GM10248 (cell line): ENCODE data around the gene NKX6-1.

Experiments used
- CTCF ChIA-PET: fragments of 300-600 bp; sonication (Branson Sonifier 250); formaldehyde crosslinking; extraction: SDS; loops from one replicate; lab custom pipeline; 2021; ENCODE audit warnings: antibody characterized with exemption; lab: Yijun Ruan, JAX
- POLR2A ChIA-PET: fragments of 350-650 bp; sonication (Branson Sonifier 250); formaldehyde crosslinking; extraction: SDS; loops from one replicate; lab custom pipeline; 2020; ENCODE audit warnings: antibody characterized with exemption; lab: Yijun Ruan, JAX
- DNase-seq: peaks from one replicate; pipeline ENCODE4 v3.0.0; 2012; ENCODE audit errors: extremely low spot score
- CTCF ChIP-seq: IDR thresholded peaks from 2 replicates; pipeline ENCODE4 v1.5.1; 2012; ENCODE audit warnings: mild to moderate bottlenecking, low read depth; ENCODE audit errors: extremely low read depth, missing control alignments, control extremely low read depth

The NKX6-1 gene

GRCh38 chr4:84530454-84530853, 31.4 kb upstream of the NKX6-1 start:
- DNase-seq = no peak
- POLR2A ChIA-PET = no interaction called here
- TF ChIP-seq CTCF = no peak
- CTCF ChIA-PET = interaction anchor here (1.0 to 3.5 kb wide), 5 partner anchors 9 to 885 kb away, joined by 5 to 21 read pairs (median 6); no protein-coding TSS in a partner anchor

- ChIA-PET POLR2A (no interaction called here), CTCF (interaction anchor here (0.7 to 3.5 kb wide), 12 partner anchors 8 to 1020 kb away, joined by 3 to 21 read pairs (median 4); no protein-coding TSS in a partner anchor)
- peak; percentile 48 for TF ChIP-seq CTCF
- peak; percentile 22 for DNase-seq
Observed at GRCh38 chr4:84529169-84529751, 30.2 kb upstream of the NKX6-1 start.

GRCh38 chr4:84527391-84527790, 28.3 kb upstream of the NKX6-1 start:
- ChIA-PET CTCF (interaction anchor here (1.3 kb wide), 1 partner anchor 10 kb away, joined by 4 read pairs; no protein-coding TSS in a partner anchor), POLR2A (no interaction called here)
- TF ChIP-seq CTCF = no peak
- DNase-seq = no peak

GRCh38 chr4:84515075-84515474, 16.0 kb upstream of the NKX6-1 start:
- DNase-seq = no peak
- ChIA-PET POLR2A (no interaction called here), CTCF (no interaction called here)
- no peak for TF ChIP-seq CTCF

GRCh38 chr4:84512277-84512676, 13.2 kb upstream of the NKX6-1 start:
- CTCF ChIA-PET = interaction anchor here (1.6 to 3.5 kb wide), 2 partner anchors 8 to 18 kb away, joined by 4 to 13 read pairs; no protein-coding TSS in a partner anchor
- TF ChIP-seq CTCF = no peak
- POLR2A ChIA-PET = no interaction called here
- no peak for DNase-seq

- DNase-seq = no peak
- CTCF ChIA-PET = interaction anchor here (0.8 to 3.5 kb wide), 4 partner anchors 8 to 18 kb away, joined by 3 to 13 read pairs (median 4); no protein-coding TSS in a partner anchor
Observed at GRCh38 chr4:84511703-84512102, 12.6 kb upstream of the NKX6-1 start.

More at GRCh38 chr4:84511703-84512102, 12.6 kb upstream of the NKX6-1 start:
- TF ChIP-seq CTCF = no peak
- POLR2A ChIA-PET = no interaction called here
